Suprapubic skin (tissue), 3 donors: ENCODE measurements around the gene GINM1.

ENCODE experiments used
- CTCF ChIP-seq, 2 donors: fragments of 200-600 bp in 1 of 2; fragments of 450-650 bp in 1 of 2; sonication (generic) in 1 of 2; IDR thresholded peaks; one replicate each; pipeline ENCODE4 v1.5.1; 2016 to 2019; ENCODE audit warnings: antibody characterized with exemption in 2 of 2, mild to moderate bottlenecking in 1 of 2, moderate library complexity in 1 of 2
- POLR2A ChIP-seq, 2 donors: fragments of 450-650 bp; IDR thresholded peaks; one replicate each; pipeline ENCODE4 v1.6.1; 2017; ENCODE audit warnings: antibody characterized with exemption in 2 of 2, mild to moderate bottlenecking in 2 of 2, moderate library complexity in 2 of 2

GRCh38 chr6:149559389-149559788 is 6.8 kb upstream of the GINM1 start:
- TF ChIP-seq CTCF (IDR thresholded peaks at IDR 0.05) (no peak), POLR2A (IDR thresholded peaks at IDR 0.05) (no peak)
